B cell (primary cell): ENCODE data around the gene DHH. TPM values are rescaled to one million over a fixed set of nuclear protein-coding genes. Genes with fewer than 3 reads are reported as not detected.

Source experiments
- ATAC-seq: fragments of 200-7000 bp; cut with Tn5 transposase; one replicate; pipeline ENCODE4 v1.10.0; 2021; ENCODE audit warnings: low read depth, mild to moderate bottlenecking, moderate number of reproducible peaks, moderate library complexity
- CTCF ChIA-PET: fragments of 350-600 bp; sonication (Branson Sonifier 250); formaldehyde crosslinking; loops from one replicate; lab custom pipeline; 2021; ENCODE audit warnings: antibody characterized with exemption, inconsistent platforms; lab: Charles Lee
- POLR2A ChIA-PET: fragments of 350-600 bp; sonication (Branson Sonifier 250); formaldehyde crosslinking; loops from one replicate; lab custom pipeline; 2021; ENCODE audit warnings: antibody characterized with exemption; lab: Charles Lee
- DNase-seq: peaks from one replicate; pipeline ENCODE4 v3.0.0; 2013
- H2AFZ ChIP-seq: 2 replicates; pipeline ENCODE4 v1.6.1; 2012; ENCODE audit warnings: mild to moderate bottlenecking, low read depth, low read length; ENCODE audit not compliant: insufficient read depth, poor library complexity, severe bottlenecking
- H3K27ac ChIP-seq, 2 donors: 1 replicate in 1 of 2; 2 replicates in 1 of 2; pipeline ENCODE4 v1.5.1; 2012 to 2013; ENCODE audit warnings: low read length in 2 of 2, mild to moderate bottlenecking in 2 of 2, moderate library complexity in 1 of 2
- H3K27me3 ChIP-seq, 4 experiments: fragments of 200-600 bp in 1 of 4; sonication (generic) in 1 of 4; replicated peaks in 1 of 4; 1 replicate in 2 of 4; 2 replicates in 2 of 4; pipeline versions ENCODE4 v1.6.1 to v1.7.0; 2013 to 2016; ENCODE audit warnings: low read length in 3 of 4, mild to moderate bottlenecking in 2 of 4, mixed read lengths in 1 of 4, moderate library complexity in 1 of 4; ENCODE audit not compliant: insufficient read depth in 4 of 4, control insufficient read depth in 3 of 4; ENCODE audit errors: control extremely low read depth in 1 of 4
- H3K36me3 ChIP-seq, 2 experiments: replicated peaks in 1 of 2; 1 replicate in 1 of 2; 2 replicates in 1 of 2; pipeline versions ENCODE4 v1.6.1 to v1.7.1; 2013; ENCODE audit warnings: low read length in 1 of 2; ENCODE audit not compliant: insufficient read depth in 2 of 2, control insufficient read depth in 1 of 2; ENCODE audit errors: control extremely low read depth in 1 of 2, extremely low read depth in 1 of 2
- H3K4me1 ChIP-seq, 2 donors: fragments of 200-600 bp in 1 of 2; sonication (generic) in 1 of 2; 1 replicate in 1 of 2; 2 replicates in 1 of 2; pipeline versions ENCODE4 v1.5.1 to v1.6.1; 2013 to 2017; ENCODE audit warnings: low read length in 2 of 2; ENCODE audit not compliant: control insufficient read depth in 2 of 2, insufficient read depth in 2 of 2
- H3K4me2 ChIP-seq: replicated peaks from 2 replicates; pipeline ENCODE3; 2012; ENCODE audit warnings: mild to moderate bottlenecking, low read depth, low read length; ENCODE audit not compliant: poor library complexity, severe bottlenecking
- H3K4me3 ChIP-seq, 5 experiments: fragments of 200-600 bp in 1 of 5; sonication (generic) in 1 of 5; 1 replicate in 3 of 5; 2 replicates in 2 of 5; pipeline versions ENCODE4 v1.5.1 to v1.7.0; 2011 to 2016; ENCODE audit warnings: low read length in 4 of 5, mild to moderate bottlenecking in 4 of 5, low read depth in 2 of 5, control low read depth in 1 of 5, moderate library complexity in 1 of 5; ENCODE audit not compliant: insufficient read depth in 1 of 5; ENCODE audit errors: control extremely low read depth in 1 of 5, extremely low read depth in 1 of 5
- H3K79me2 ChIP-seq: fragments of 200-600 bp; sonication (generic); one replicate; pipeline ENCODE4 v1.6.0; 2016; ENCODE audit warnings: low read length; ENCODE audit not compliant: control insufficient read depth, insufficient read depth
- H3K9ac ChIP-seq: fragments of 200-600 bp; sonication (generic); 2 replicates; pipeline ENCODE4 v1.6.1; 2017; ENCODE audit warnings: mild to moderate bottlenecking, low read length, moderate library complexity
- H3K9me3 ChIP-seq, 3 donors: one replicate each; pipeline versions ENCODE4 v1.6.1 to v1.7.1; 2013; ENCODE audit warnings: low read length in 2 of 3; ENCODE audit not compliant: control insufficient read depth in 2 of 3, insufficient read depth in 1 of 3; ENCODE audit errors: control extremely low read depth in 1 of 3
- H4K20me1 ChIP-seq: 2 replicates; pipeline ENCODE4 v1.6.0; 2012; ENCODE audit warnings: mild to moderate bottlenecking, low read length; ENCODE audit not compliant: insufficient read depth, control insufficient read depth, poor library complexity, severe bottlenecking
- H3K27ac Mint-ChIP-seq: one replicate; pipeline ENCODE4 v1.8.0; 2021; ENCODE audit warnings: mixed read lengths
- H3K27me3 Mint-ChIP-seq: one replicate; pipeline ENCODE4 v1.8.0; 2021; ENCODE audit warnings: mixed read lengths
- H3K4me1 Mint-ChIP-seq: one replicate; pipeline ENCODE4 v1.8.0; 2021; ENCODE audit warnings: mixed read lengths
- H3K4me3 Mint-ChIP-seq: one replicate; pipeline ENCODE4 v1.8.0; 2021; ENCODE audit warnings: mixed read lengths
- H3K9me3 Mint-ChIP-seq: one replicate; pipeline ENCODE4 v1.8.0; 2022; ENCODE audit warnings: mixed read lengths; ENCODE audit not compliant: insufficient read depth
- EZH2 ChIP-seq: IDR thresholded peaks from 2 replicates; pipeline ENCODE4 v1.6.1; 2012; ENCODE audit warnings: borderline replicate concordance, low read depth, mild to moderate bottlenecking, moderate library complexity, low read length; ENCODE audit not compliant: insufficient read depth, poor library complexity, severe bottlenecking
- WGBS: methylation state at CpG from one replicate; pipeline ENCODE4 v1.1.5; 2013; ENCODE audit warnings: missing lambda C conversion rate; ENCODE audit not compliant: insufficient coverage; 5-methylcytosine and 5-hydroxymethylcytosine counted together
- intact Hi-C: fragments of 100-400 bp; cut with micrococcal nuclease; formaldehyde crosslinking; loops from one replicate; pipeline ENCODE4 v1.10.0; 2022
- polyA plus RNA-seq: library from polyadenylated mRNA; depleted of rRNA; stranded (reverse); fragments of >200 nt; gene quantifications from 2 replicates; pipeline ENCODE4 v1.2.3, GENCODE V29; 2012
- total RNA-seq, 2 donors: library from RNA; stranded (reverse); fragments of 120-200 nt in 1 of 2; gene quantifications; 1 replicate in 1 of 2; 2 replicates in 1 of 2; pipeline versions ENCODE4 v1.2.3 to v1.2.4, GENCODE V29; 2013 to 2022
- TF ChIP-seq, protein P1 (sequence below): fragments of 200-600 bp; IDR thresholded peaks from one replicate; pipeline ENCODE4 v1.8.0; 2022; ENCODE audit warnings: antibody characterized with exemption, mild to moderate bottlenecking

The DHH gene
- total and polyA plus RNA-seq, 2 donors (not counting 1 experiment from before 2014, with no cell fraction given) = 0.07 to 0.81 TPM

DNA sequence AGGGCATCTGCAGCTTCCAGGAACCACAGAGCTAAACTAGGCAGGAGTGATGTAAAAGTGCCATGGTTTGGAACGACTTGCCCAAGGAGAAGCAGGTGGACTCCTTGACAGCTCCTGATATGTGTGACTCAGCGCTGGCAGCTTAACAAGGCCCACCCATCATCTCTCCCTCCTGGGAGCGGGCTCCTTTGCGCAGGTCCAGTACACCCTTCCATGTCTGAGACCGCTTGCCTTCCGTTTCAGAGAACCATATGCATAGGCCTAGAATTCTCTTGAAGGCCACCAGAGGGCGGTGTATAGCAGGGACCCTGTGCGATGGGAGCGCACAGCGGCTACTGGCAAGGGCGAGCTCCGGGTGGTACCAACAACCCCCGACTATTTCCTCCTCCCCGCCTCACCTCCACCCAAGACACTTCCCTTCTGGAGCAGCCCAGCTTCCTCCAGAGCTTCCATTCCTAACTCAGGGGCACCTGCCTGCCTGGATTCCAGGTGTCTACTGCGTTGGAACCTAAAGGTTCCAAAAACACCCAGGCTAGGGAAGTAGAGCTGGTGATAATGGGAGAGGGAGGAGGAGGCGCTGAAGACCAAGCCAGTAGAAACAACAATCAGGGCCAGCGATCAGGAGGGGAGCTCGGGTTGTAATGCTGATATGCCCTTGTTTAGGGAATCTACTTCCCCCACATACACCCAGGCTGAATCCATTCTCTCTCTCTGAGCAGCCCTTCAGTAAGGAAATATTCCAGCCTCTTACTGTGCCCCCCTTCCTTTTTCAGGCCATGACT is 6.3 kb downstream of the DHH start:
- peaks cover 46% of the 10 kb centered on the region for H3K27me3 Mint-ChIP-seq
- no peak for TF ChIP-seq EZH2
- TF ChIP-seq, protein P1, sequence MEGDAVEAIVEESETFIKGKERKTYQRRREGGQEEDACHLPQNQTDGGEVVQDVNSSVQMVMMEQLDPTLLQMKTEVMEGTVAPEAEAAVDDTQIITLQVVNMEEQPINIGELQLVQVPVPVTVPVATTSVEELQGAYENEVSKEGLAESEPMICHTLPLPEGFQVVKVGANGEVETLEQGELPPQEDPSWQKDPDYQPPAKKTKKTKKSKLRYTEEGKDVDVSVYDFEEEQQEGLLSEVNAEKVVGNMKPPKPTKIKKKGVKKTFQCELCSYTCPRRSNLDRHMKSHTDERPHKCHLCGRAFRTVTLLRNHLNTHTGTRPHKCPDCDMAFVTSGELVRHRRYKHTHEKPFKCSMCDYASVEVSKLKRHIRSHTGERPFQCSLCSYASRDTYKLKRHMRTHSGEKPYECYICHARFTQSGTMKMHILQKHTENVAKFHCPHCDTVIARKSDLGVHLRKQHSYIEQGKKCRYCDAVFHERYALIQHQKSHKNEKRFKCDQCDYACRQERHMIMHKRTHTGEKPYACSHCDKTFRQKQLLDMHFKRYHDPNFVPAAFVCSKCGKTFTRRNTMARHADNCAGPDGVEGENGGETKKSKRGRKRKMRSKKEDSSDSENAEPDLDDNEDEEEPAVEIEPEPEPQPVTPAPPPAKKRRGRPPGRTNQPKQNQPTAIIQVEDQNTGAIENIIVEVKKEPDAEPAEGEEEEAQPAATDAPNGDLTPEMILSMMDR = peak; percentile 96

DNA sequence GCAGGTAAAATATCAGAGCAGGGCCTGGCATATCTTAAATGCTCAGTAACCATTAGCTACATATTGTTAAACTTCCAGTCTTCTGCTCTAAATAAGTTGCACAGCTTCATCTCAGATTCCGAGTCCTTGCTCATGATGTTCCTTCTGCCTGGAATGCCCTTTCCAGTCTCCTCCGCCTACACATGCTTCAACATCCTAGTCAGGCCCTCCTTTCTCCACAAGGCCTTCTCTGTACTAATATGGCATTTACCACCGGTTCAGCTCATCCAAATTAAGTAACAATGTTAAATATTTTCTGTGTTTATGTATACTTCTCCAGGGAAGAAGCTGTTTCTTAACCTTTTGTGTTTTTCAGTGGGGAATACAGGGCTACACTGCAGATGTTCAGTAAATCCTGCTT is 8.5 kb downstream of the DHH start:
- POLR2A ChIA-PET = no interaction called here
- peaks cover 36% of the 10 kb centered on the region for H3K27me3 Mint-ChIP-seq
- H3K4me1 ChIP-seq = peaks cover 32 to 33% of the 10 kb centered on the region in 2 donors
- no peak overlapping the region for H2AFZ ChIP-seq
- peaks cover 0 to 3% (median 0%) of the 10 kb centered on the region in 3 donors for H3K9me3 ChIP-seq
- CTCF ChIA-PET = interaction anchor here (0.8 to 6.9 kb wide), 10 partner anchors 10 to 177 kb away, joined by 3 to 193 read pairs (median 5); partner anchors contain the start of genes DHH, LMBR1L, RHEBL1 and TUBA1B
- TF ChIP-seq, protein P1 = no peak
- no peak for TF ChIP-seq EZH2
- peaks cover 22% of the 10 kb centered on the region for H3K4me1 Mint-ChIP-seq
- H4K20me1 ChIP-seq = peaks cover 9% of the 10 kb centered on the region
- H3K4me2 ChIP-seq = no peak overlapping the region
- H3K4me3 Mint-ChIP-seq = no peak overlapping the region
- no peaks in the 10 kb centered on the region for H3K9me3 Mint-ChIP-seq
- H3K27me3 ChIP-seq = peaks cover 0 to 34% (median 20%) of the 10 kb centered on the region in 4 experiments
- intact Hi-C loops = no loop called here
- no peak overlapping the region for H3K27ac Mint-ChIP-seq
- no peaks in the 10 kb centered on the region for H3K79me2 ChIP-seq
- 100% methylated on average over 2 of the region's 3 CpGs for WGBS
- H3K27ac ChIP-seq = no peak overlapping the region
- H3K4me3 ChIP-seq = no peak overlapping the region
- H3K9ac ChIP-seq = no peak overlapping the region
- no peaks in the 10 kb centered on the region for H3K36me3 ChIP-seq
- DNase-seq (no peak), ATAC-seq (no peak)

More for the DNA sequence above, 6.3 kb downstream of the DHH start:
- Histone ChIP-seq H3K4me2 (peak overlapping the region; percentile 66), H3K79me2 (no peaks in the 10 kb centered on the region), H3K9me3 (peaks cover 0 to 15% (median 0%) of the 10 kb centered on the region in 3 donors), H2AFZ (peak overlapping the region; percentile 53), H4K20me1 (peaks cover 15% of the 10 kb centered on the region), H3K4me1 (peaks cover 47 to 48% of the 10 kb centered on the region in 2 donors), H3K36me3 (no peaks in the 10 kb centered on the region), H3K4me3 (peak overlapping the region in 1 of 5 experiments; percentile 10), H3K27ac (no peak overlapping the region), H3K27me3 (peaks cover 0 to 56% (median 37%) of the 10 kb centered on the region in 4 experiments), H3K9ac (no peak overlapping the region)
- POLR2A ChIA-PET = interaction anchor here (0.7 to 1.9 kb wide), 3 partner anchors 43 to 147 kb away, joined by 4 to 8 read pairs (median 4); partner anchors contain the start of genes TUBA1A and TUBA1B
- H3K9me3 Mint-ChIP-seq = no peaks in the 10 kb centered on the region
- ATAC-seq = peak; percentile 92
- peak; percentile 88 for DNase-seq
- peaks cover 38% of the 10 kb centered on the region for H3K4me1 Mint-ChIP-seq
- H3K27ac Mint-ChIP-seq = no peak overlapping the region
- intact Hi-C loops = loop anchor here (1.0 kb wide), 4 partner anchors 18 to 147 kb away; no protein-coding TSS in a partner anchor
- peak overlapping the region; percentile 70 for H3K4me3 Mint-ChIP-seq
- 1% methylated on average over 15 of the region's 18 CpGs for WGBS
- CTCF ChIA-PET = interaction anchor here (0.6 to 6.9 kb wide), 32 partner anchors 9 to 254 kb away, joined by 3 to 193 read pairs (median 4); partner anchors contain the start of genes DHH, LMBR1L, RHEBL1 and TUBA1A
